ENCODE measurements around the gene SALL3.

The SALL3 gene

DNA sequence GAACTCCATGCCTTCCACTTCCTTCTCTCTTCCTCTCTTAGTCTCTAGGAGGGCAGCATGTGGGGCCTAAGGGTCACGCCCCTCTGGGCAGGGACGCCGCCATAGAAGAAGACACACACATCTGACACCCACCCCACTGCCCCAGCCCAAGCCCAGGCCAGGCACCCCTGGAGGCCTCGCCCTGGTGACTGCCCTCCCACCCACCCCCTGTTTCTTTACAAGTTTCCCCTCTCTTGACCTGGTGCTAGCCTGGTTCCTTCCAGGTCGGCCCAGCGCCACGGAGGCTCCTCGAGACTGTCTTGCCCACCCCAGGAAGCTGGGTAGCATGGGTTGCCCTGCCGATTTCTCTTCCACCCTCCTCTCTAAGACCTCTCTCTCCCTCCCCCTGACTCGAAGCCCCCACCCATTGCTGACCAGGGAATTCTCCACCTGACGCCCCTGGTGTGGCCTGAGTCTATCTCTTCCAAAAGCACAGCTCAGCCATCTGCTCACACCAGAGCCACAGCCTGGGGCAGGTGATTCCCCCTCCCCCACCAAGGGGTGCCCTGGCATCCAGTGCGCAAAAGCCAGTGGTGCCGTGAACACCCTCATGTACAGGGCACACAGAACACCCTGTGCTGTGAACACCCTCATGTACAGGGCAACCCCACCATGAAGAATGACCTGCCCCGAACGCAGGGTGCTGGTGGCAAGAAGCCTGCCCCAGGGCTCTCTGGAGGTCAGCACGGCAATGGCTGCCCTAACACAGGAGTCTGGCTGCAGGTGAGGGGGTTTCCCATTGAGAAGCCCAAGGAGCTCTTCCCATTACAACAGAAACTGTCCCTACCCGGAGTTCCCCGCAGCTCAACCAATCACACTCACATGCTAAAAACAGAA, 13.5 kb upstream of the SALL3 start:
- FAIRE-seq = no peak

DNA sequence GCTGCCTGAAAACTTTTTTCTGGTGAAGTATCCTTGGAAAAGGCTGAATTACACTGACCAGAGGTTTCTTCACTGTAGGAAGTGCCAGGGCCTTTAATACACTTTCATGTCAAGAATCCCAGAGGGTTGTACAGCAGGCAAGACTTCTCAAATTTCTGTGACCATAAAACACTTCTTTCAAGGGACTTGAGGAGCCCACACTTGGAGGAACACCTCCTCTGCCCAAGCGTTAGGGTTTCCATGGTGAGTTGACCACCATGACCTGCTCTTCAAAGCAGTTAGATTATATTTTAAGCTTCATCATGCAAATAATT, 12.9 kb upstream of the SALL3 start:
- FAIRE-seq = no peak

DNA sequence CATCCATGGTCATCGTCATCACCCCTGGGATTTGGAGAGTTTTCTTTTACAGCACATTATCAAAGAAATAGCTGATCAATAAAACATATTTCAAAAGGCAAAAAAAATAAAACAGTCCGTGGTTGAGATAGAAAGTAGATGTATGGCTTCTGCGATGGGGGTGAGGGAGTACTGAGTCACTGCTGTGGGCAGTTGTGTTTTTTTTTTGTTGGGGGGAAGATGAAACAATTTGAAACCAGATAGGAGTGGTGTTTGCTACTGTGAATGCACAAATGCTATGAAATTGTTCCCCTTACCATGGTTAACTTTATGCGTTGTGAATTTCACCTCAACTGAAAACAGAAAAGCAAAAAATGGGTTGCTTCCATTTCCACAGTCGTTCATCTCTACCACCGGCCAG, 11.9 kb upstream of the SALL3 start:
- no peak for FAIRE-seq

DNA sequence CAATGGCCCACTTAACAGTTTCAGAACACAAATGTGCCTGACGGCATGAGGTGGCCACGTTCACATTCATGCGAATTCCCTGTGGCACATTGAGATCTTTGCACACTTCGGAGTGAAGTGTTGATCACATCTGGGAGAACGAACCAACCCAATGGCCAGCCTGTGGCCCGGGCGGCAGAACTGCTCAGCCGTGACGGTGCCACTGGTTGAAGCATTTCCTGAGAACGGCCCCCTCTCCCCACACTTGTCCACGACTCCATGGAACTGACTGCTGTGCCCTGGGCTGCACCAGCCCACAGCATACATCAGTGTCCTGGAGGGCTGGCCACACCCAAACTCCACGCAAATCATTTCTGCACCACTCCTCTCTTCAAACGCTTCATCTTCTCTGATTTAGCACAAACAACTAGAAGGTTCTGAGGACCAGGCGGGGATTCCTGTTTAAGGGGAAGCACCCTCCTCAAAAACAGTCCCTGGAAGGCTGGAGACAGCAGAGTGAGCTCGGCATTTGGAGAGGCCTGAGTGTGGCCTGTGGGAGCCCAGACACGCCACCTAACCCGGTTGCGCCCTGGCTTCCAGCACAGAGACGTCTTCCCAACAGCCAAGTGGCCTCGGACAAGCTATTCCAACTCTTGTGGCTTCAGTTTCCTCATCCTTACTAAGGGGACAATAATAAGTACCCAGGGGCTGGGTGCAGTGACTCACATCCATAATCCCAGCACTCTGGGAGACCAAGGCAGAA, 9.9 kb upstream of the SALL3 start:
- no peak for FAIRE-seq

DNA sequence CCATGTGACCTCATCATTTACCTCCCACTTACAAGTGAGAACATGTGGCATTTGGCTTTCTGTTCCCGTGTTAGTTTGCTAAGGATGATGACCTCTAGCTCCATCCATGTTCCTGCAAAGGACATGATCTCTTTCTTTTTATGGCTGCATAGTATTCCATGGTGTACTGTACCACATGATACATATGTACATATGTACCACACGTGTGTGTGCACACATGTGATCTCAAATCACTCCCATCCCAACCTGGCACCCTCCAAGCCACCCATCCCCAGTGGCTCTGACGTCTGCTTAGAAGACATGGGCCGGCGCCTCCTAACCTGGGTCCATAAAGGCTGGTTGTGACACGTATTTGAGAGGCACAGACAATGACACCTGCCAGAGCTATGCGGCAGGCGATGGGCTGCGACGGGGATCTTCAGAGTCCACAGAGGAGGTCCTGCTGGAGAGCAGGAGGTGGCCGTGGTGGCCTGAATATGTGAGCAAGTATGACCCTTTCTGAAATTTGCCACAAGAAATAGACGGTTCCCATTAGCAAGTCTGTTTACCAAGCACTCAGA, 8.8 kb upstream of the SALL3 start:
- FAIRE-seq = no peak

DNA sequence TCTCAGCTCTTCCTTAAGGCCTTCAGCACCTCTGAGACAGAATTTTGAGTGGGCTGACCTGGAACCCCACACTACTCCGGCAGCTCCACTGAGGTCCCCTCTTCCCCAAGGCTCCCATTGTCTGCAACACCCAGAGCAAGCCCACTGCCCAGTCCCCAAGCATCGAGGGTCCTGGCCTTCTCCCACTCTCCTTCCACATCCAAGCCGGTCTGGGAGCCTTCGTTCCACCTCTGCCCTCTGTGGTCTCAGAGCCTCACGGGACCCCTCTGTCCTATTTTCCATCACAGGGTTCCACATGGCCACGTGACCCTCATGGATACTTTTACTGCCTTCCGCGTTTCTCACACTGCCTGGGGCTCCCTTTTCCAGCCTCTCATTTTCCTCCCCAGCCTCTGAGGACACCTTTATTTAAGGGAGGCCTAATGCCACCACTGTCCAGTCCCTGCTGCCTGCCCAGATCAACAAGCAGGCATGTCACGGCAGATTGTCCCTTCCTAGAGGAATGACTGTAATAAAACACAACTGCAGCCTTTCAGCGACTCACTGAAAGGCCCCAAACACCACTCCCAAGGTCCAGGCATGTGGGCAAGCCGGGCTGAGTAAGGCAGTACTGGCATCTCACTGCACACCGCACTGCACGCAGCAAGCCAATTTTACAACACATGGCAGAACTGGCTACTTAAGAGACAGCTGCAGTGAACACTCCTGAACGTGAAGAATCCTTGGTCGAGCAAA, 7.9 kb upstream of the SALL3 start:
- FAIRE-seq = no peak

DNA sequence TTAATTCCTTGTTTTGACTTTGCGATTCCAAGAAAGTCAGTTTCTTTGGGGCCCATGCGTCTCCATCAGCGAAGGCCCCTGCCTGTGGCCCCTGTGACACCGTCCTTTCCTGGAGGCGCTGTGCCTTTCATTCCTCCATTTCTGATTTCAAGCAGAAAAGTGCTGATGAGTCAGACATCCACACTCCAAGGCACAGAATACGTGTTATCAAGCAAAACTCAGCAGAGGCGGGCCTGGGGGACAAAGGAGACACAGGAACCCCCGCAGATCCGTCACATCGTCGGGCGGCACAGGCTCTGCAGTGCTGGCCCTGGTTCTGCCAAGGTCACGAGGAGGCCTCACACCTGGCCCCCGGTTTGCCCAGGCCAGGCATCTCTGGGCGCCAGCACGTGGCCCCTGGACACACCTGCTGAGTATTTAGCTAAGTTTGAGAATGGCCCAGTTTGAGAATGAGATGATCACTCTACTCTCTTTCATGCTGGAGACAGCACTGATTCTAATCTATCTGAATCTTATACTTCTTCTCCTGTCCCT, 7.2 kb upstream of the SALL3 start:
- FAIRE-seq = no peak

DNA sequence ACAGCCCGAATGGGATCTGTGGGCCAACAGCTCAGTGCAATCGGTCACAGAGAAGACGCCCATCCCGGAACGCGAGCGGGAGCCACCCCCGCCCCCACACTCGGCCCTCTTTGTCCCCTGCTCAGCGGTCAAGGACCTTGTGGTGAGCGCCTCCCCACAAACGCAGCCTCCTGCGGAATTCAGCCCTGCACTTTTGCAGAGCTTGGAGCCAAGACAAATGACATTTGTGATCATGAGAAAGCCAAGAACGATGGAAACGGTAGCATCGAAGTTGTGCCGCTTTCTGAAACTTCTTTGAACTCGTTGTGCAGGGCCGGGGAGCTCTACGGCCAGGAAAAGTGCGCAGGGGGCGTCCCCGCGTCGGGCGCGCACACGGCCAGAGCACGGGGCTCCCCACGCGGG, 6.7 kb upstream of the SALL3 start:
- no peak for FAIRE-seq

DNA sequence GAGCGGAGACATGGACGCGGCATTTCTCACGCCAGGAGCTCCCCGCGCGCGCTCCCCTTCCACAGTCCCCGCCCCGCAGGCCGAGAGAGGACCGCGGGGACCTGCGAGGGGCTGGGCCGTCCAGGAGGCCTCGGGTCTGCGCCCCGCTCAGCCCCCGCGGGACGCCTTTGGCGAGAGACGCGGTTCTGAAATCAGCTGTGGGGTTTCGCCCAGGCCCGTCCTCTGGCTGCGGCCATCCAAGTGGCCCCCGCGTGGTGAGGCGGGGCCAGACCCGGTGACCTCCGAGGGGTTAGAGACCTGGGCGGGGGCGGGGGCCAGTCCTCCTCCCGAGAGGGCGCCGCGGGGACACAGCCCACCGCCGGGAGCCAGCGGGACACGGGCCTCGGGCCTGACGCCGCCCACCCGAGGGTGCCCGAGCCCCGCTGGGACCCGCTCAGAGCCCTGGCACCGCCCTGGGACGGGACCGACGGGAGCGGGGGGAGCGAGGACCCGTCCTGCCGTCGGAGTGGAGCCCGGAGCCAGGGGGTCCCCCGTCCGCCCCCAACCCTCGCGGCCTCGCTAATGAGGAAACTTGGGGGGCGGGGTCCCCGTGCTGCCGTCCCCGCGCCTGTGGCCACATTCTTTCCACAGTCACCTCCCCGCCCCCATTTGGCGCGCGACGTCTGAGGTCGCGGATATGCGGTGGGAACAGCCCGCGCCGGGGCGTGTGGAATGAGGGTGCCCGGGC, 6.1 kb upstream of the SALL3 start:
- FAIRE-seq = no peak

DNA sequence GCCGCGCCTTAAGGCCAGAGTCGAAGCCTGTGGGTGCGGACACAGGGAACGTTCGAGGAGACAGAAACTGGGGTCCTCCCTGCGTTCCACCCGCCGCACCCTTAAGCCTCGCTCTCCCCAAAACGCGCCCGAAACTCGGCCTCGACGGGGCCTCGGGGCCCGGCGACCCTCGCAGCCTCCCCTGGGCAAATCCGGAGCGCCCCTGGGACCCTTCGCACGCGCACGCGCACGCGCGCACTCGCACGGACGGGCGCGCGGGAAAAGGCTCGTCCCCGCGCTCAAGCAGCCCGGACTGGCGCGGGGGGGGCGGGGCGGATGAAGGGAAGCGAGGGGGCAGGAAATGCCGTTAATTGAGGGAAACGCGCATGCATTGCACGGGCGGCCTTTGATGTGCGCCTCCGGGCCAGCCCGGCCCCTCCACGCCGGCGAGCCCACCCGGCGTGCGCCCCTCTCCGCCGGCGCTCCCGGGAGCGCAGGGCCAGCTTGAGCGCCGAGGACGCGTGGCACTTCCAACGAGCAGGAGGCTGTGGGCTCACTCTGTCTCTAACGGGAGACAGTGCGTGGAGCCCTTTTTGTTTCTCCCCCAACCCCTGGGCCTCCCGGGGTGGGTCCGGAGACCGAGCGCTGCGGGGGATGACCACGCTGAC, 5.4 kb upstream of the SALL3 start:
- no peak for FAIRE-seq

DNA sequence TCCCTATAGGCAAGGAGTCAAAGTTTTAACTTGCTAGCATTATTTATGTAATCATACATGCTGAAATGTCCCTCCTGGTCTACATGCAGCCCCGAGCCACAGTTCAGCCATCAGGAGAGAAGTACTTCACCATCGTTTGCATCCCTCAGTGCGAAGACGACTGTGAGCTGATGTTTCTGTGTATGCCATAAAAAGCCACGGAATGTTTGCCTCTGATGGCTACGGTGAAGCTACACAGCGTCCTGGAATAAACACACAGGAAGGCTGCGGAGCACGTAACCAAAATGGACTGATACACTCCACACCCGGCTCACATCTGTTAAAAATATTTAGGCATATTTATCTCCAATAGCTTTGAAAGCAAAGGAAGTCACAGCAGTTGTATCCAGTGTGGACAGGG, 4.3 kb upstream of the SALL3 start:
- no peak for FAIRE-seq

DNA sequence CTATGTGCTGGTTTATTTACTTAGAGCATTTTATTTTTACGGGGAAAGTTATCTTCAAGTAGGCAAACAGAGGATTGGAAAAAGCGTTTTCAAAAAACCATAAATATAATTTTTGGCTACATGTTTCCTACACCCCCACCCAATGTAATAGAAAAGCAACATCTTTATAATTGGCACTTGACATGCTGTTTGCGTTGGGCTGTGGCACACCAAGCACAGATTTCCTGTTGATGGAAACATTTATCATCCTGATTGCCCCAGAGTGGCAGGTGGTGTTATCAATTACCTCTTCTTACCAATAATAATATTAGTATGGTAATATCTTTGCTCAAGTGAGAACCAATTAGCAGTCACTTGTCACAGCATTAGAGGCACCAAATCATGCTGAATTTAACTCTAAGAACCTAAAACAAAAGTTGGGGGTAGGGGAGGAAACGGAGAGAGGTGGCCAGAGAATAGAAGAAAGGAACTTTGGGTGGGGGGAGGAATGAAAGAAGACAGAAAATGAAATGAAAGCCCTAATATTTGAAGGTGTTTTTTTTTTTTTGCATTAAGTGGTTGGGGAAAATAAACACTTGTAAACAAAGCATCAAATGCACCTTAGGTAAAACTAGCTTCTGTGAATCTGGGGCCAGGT, 3.8 kb upstream of the SALL3 start:
- no peak for FAIRE-seq

DNA sequence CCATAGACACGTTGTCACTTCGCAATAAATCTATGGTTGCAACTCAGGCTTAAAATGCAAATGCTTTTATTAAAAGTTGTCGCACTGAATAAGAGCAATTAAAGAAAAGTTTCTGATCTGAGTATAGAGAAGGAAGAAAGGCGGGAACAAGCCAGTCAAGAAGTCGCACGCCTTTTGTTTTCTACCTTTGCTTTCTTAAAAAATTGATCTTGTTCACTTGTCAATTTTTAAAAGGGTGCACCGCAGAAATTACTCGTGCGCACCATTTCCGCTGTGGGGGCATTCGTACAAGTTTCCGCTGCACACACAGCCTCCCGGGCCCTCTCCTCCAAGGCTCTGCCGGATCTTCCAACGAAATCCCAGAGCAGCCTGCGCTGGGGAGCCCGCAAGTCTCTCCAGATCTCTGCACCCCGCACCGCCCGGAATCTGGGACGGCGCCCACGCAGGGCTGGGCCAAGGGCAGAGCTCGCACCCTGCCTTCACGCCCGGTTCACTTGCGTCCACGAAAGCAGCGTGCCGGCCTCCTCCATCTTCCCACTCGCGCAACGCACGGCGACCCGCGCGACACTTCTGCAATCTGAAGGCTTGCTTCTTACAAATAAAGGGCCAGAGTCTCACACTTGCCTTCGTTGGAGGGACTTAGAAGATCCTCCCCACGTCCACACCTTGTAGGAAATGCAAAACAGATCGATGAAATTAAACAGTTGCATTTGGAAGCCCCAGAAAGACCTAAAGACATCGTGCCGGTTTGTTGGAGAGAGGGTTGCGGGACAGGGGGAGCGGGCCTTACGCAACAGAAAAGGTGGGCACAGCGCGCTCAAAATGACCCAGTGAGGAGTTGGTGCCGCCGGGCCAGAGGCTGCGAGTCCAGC, 2.6 kb upstream of the SALL3 start:
- FAIRE-seq = no peak

DNA sequence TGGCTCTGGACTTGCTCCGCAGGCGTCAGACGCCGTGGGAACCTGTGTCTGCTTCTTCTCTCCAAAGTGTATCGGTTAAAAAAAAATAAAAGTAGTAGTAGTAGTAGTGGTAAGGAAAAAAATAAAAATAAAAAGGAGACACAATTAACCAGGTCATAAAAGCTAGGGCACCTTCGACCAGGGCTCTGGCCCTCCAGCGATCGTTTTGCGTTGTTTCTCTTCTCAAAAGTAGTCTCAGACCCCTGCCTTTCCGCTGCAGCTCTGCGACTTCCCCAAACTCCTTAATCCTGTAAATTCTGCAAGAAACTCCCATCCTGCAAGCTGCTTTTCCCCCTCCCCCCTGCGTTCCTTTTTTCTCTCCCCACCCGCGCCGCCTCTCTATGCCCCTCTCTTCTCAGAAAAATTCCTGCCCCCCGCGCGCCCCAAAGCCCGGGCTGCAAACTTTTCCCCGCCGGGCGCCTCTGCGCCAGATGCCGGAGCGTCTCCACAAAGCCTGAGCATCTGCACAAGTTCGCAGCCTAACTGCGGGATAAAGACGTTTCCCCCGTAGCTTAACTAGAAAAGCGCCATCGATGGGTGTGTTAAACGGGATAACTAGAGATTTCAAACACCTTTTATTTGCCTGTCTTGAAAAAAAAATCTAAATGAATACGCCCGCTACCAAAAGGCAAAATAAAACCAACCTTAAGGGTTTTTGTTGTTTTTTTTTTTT, 1.8 kb upstream of the SALL3 start:
- no peak for FAIRE-seq

DNA sequence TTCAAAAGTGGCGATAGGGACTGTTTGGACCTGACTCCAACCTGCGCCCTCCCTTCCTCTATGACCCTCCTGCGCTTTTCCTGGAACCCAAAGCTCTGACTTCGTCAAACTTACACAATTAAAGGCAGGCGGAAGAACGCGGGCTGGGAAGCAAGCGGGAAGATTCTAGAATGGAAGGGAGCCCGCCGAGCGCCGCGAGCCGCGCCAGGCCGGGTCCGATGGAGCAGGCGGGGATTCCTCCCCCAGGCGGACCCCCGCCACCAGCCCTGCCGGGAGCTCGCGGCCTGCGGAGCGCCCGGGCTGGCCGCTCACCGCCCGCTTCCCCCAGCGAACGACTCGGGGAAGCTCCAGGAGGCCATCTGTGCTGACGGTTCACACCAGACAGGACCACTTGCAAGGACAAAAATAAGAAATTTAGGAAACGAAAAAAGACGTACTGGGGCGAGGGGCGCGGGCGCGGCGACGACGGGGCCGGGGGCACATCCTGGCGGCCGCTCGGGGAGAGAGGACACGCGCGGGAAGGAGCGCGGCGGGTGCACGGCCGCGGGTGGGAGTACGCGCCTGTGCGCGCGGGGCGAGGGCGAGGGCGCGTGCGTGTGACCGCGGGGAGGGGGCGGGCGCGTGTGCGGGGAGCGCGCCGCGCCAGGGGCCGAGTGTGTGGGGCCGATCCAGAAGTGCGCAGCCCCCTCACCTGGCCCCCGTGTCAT, 1.1 kb upstream of the SALL3 start:
- no peak for FAIRE-seq

DNA sequence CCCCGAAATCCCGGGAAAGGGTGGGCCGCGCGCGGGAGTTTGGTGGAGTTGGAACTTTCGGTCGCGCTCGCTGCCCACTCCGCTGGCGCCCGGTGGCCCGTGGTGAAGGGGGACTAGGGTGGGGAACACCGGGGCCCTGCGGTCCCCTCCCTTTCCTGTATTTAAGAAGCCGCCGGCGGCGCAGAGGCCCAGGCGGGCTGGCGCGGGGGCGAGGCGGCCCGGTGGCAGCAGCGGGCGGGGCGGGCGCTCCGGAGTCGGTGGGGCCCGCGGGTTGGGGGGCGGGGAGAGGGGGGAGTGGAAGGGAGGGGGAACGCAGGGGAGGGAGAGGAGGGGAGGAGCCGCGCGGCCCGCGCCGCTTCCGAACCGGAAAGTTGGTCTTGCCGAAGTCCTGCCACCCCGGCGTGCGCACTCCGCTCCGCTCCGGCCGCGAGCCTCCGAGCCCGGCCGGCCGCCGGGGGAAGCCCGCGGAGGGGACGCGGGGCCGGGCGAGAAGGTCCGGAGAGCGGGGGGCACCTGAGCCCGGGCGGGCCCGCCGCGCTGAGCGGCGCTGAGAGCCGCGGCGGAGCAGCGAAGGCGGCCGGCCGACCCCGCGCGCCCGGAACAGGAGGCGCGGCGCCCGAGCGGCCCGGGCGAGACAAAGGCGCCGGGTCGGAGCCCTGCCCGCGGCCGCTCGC, 425 bp upstream of the SALL3 start:
- no peak for FAIRE-seq

DNA sequence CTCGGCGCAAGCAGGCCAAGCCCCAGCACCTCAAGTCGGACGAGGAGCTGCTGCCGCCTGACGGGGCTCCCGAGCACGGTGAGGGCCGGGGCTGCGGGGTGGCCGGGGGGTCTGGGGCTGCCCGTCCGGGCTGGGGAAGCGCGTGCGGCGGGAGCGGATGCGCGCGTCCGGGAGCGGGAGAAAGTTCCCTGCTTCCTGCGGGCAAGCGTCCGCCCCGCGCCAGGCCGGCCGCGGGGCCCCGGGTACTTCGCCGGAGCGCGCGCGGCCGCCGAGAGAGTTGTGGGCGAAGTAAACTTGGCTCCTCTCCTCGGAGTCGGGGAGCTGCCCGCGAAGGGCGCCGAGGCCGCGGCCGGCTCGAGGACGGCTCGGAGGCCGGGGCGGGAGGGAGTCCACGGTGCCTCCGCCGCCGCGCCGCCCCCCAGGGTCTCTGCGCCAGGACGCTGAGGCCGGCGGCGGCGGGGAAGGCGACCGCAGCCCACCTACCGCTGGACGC, 707 bp downstream of the SALL3 start:
- FAIRE-seq = no peak

DNA sequence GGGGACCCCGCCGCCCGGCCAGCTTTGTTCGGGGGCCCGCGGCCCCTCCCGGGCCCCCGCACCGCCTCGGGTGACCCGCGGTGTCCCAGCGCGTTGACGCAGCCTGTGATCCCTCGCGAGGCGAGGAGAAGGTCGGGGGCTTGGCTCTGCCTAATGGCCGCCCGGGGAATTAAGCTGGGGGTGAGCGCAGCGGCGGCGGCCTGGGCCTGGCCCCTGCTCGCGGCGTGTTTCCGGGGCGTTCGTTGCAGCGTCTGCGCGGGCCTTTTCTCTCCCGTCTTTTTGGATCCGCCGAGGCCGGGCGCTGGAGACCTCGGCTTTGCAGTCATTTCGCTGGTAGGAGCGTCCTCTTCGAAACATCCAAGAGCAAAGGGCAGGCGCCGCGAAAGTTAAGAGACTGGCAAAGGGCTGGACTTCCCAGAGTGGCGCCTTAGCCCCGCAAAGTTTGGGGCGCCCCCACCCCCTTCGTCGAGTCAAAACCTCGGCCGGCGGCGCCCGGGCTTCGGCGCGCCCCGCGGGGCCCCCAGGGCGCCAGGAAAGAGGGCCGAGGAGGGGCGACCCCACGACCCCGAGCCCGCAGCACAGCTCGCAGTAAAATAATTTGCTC, 1.3 kb downstream of the SALL3 start:
- FAIRE-seq = no peak
